CD4-positive, alpha-beta T cell treated with Interleukin-10 for 1 hour (primary cell): ENCODE measurements around the gene USF1.
A peak's percentile ranks its signal among the peaks of the same experiment; 100 is the strongest.
"Not testable (repeated sequence)": the region's sequence is repeated elsewhere in the genome, so short reads cannot be mapped to it uniquely, and the experiment has no call there.

ENCODE experiments used
- DNase-seq: peaks from one replicate; pipeline ENCODE4 v3.0.0-alpha.2; 2020

Gene USF1

DNA sequence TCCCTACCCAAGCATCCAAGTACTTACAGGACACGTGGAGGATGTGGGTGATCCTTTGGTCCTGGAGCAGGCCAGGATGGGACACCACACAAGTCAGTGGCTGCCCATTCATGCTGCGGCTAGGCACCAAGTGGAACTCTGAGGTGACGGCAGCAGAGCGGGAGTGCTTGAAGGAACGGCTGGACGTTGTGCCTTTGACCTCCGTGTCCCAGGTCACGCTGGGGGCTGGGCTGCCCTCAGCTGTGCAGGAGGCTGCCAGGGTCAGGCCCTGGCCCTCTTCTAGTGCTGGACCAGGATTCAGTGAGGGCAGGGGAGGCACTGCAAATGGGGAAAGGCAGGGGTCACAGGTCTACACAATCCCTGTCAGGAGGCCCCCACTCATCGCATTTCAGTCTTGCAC is 31.6 kb upstream of the USF1 start:
- no peak for DNase-seq

DNA sequence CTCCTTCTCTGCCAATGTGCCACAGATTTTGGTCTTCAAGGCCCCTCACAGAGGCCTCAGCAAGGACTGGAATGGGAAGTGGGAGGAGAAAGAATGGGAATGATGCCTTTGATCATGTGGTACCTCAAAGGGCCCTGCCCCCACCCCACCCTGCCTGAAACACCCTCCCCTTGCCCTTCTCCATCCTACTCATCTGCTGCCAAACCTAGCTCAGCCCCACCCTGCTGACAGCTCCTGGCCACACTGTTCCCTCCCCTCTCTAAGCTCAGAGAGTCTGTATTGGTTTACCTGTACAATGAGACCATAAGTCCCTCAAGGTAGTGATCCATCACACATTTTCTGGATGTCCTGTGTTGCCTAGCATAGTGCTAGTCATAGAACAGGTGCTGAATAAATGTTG is 30.6 kb upstream of the USF1 start:
- no peak for DNase-seq

DNA sequence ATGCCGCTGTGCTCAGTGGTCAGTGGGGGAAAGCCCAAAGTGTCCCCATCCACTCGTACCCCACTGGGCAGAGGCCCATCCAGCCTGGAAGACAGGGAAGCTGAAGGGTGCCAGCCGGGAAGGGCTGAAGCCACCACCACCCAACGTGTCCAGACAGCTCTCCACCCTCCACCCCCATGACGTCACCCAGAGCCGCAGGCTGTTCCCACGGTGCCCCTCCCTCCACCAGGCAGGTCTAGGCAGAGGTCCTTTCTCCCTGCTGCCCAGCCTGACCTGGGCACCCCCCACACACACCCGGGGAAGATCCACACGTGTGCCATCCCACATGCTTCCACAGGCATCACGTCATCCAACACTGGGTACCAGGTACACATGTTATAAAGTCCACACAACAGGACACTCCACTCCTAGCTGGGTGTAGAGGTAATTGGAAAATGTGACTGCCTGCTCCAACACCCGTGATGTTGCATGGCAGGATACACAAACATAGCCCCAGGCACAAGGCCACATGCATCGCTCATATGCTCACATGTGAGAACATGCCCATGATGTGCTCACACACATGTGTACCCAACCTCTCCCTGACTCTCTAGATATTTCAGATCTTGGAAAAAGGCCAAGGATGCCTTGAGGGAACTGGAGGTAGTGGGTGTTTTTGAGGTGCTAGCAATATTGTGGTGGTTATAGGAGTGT is 29.0 kb upstream of the USF1 start:
- no peak for DNase-seq

DNA sequence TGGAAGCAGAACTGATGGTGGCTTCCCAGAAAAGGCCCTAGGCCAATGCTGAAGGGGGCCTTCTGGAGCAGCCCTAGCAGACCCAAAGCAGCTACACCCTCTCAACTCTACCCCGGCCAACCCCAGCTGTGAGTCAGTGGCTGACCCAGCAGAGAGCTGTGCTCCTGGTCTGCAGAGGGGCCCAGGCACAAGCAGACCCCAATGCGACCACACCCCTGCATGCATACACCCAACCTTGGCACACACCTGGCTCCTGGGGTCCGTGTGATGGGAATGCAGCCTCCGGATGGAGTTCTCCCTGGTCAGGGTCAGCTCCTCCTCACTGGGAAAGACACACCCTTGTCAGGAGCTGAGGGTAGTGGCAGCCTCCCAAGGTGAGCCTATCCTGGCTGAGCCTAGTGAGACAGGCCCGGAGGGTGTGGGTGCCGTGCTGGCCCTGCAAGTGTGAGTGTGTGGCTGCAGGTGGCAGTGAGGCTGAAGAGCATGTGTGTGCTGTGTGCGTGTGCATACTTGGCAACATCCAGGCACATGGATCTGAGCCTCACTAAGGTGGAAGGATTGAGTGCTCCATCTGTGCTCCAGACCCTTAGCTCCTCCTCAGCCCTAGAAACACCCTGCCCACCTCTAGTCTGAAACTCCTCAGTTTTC is 27.8 kb upstream of the USF1 start:
- DNase-seq: no peak

DNA sequence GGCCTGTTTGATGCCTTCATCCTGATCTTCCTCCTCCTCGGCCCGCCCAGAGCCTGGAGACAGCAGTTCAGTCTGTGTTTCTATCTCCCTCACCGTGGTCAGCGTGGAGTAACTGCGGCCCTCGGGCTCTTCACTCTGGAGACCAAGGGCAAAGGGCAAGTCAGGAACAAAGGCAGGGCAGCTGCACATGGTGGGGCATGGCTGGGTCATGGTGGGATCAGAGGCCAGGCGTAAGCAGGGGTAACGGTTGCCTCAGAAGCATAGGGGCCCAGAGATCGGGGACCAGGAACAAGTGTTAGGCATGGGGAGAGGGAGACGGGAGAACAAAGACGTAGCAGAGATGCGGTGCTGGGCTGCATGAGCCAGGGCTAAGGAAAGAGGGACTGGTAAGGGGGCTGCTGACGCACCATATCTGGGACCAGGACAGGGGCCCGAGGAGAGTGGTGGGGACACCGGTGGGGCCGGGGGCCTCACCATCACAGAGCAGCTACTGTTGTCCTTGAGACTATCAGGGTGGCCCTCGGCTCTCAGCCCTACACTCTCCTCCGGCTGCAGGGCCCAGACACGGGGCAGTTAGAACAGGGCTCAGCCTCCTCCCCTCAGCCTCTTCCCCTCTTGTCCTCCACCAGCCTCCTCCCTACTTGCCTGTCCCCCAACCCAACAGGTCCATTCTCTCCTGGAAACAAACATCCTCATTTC is 27.1 kb upstream of the USF1 start:
- DNase-seq: no peak

DNA sequence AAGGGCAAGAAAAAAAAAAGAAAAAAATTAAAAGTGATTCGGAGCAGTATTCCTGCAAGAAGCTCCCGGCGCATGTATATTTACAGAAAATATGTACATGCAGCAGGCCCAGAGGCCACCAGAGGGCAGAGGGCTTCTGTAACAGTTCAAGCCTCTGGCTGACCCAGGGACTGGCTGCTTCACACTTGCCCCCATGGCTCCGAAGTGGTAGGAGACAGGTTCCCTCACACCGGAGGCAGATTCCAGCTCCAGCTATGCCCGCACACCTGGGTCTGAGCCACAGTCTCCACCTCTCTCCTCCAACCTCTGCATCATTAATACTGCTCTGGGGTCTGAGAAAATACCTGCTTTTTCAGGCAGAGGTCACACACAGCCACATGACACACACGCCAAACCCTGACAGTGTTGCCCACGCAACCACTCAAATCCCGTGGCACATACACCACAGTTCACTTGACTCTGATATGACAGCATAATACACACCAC is 26.2 kb upstream of the USF1 start:
- DNase-seq: peak; percentile 61

DNA sequence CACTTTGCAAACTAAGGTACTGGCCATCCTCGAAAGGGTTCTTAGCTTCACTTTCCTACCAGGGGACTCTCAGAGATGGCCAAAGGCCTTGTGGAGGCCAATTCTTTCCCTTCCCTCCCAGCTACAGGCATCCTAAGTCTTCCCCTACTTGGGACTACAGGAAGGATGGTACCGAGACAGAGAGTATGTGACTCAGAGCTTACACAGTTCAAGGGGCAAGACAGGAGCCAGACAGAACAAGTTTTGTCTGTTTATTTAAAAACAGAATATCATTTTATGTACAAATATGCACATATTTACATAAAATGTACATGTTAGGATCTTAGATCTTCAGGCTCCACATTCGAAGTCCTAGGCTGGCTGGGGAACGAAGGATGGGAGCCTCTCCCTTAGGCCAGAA is 25.0 kb upstream of the USF1 start:
- no peak for DNase-seq

DNA sequence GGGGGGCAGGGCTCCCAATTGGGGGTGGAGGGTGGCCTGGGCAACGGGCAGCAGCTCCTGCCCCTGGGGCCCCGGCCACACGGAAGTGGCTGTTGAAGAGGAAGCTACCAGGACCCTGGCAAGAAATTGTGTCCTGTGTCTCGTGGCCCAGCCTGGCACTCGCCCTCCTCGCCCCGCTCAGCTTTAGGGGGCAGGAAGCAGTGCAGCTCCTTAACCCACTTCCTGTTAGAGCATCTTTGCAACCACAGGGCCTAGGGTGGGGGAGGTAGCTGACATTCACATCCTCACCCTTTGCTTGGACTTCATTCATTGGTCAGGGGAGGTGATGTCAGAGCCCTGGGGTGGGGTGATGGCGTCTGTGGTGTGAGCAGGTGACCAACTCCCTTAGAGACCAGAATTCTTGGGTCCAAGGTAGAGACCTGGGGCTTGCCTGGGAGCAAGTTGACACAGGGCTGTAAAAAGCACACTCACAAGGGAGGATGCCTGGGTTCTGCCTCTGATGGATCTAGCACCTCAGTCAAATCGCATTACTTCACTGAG is 24.0 kb upstream of the USF1 start, which contains the start of gene ARHGAP30:
Gene ARHGAP30, minus strand, starts transcription at position 161 of the 540 bp plus-strand sequence. CDS start 267 bp downstream, outside the sequence.
- DNase-seq: peak; percentile 94

DNA sequence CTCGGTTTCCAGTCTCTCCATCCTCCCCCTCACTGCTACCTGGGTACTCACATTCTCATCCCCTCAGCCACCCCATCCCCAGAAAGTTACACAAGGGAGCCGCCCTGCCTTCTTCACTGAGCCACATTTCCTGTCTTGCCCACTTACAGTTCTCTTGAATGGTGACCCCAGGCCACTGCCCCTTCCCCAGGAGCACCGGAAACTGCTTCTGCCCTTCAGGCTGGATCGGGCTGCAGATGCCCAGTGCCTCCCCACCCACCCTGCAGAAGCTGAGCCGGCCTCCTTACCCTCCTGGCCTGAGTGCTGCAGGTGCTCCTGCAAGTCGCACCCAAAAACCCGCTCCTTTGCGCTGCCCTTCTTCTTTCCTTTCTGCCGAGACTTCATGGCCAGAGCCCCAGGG is 23.5 kb upstream of the USF1 start:
- no peak for DNase-seq

DNA sequence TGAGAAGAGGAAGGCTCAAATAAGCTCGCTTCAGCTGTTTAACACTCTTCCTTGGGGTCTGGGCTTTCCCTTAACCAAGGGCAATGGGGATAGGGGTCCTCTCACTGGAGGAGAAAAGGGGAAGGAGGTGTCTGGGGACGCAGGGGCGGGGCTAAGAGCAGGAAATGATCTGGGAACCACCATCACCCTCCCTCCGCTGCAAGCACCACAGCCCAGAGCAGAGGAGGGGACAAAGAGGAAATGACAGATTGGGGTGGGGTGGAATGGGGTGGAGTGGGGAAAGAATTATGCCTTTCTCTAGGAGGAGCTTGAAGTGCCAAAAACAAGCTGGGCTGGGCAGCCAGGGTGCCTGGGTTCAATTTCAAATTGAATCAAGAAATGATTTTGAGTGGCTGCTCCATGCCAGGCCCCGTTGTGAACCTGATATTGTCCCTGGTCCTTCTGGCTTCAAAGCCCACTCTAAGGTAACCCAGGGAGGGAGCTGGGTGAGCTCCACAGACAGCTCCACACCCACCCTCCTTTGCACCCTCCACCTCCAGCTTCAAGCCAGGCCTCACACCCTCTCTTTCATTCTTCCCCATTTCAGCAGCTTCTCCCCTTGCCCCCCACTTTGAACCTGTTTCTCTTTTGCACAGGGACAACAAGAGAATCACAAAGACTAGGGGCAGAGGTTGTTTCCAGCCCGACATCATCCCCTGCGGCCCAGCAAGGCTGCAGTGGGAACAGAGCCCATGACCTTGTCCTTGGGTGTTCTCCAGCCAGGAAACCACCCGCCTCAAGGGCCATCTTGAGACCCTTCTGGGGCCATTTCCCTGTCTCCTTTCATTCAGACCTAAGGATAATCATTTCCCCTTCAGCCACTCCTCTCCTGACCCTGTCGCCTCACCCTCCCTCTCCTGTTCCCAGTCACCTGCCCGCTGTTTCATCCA is 22.8 kb upstream of the USF1 start:
- peak; percentile 94 for DNase-seq

DNA sequence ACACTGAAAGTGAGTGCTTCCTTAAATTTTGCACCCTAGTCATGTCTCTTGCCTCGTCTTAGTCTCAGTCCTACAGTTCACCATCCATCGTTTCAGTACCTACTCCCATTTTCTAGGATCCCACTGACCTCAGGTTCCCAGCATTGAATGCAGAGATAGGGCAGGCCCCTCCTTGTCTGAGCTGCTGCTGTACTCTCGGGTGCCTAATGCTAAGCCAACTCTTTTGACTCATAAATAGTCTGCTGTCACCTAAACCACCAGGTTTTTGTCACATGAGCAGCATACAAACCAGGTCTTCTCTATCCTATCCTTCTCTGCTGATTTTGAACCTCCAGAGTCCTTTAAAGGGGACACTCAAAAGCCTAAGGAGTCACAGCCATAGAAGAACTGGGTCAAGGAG is 20.9 kb upstream of the USF1 start:
- peak; percentile 40 for DNase-seq

DNA sequence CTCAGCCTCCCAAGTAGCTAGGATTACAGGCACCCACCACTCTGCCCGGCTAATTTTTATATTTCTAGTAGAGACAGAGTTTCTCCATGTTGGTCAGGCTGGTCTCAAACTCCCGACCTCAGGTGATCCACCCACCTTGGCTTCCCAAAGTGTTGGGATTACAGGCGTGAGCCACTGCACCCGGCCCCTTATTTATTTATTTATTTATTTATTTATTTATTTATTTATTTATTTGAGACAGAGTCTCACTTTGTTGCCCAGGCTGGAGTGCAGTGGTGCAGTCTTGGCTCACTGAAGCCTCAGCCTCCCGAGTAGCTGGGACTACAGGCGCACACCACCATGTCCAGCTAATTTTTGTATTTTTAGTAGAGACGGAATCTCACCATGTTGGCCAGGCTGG is 19.9 kb upstream of the USF1 start:
- DNase-seq: not testable (repeated sequence)

DNA sequence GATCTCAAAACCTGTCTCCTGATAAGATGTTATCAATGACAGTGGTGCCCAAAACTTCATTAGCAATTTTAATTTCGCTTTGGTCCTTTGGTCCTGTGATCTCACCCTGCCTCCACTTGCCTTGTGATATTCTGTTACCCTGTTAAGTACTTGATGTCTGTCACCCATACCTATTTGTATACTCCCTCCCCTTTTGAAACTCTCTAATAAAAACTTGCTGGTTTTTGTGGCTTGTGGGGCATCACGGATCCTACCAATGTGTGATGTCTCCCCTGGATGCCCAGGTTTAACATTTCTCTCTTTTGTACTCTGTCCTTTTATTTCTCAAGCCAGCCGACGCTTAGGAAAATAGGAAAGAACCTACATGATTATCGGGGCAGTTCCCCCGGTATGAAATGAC is 18.2 kb upstream of the USF1 start:
- DNase-seq: peak; percentile 32

DNA sequence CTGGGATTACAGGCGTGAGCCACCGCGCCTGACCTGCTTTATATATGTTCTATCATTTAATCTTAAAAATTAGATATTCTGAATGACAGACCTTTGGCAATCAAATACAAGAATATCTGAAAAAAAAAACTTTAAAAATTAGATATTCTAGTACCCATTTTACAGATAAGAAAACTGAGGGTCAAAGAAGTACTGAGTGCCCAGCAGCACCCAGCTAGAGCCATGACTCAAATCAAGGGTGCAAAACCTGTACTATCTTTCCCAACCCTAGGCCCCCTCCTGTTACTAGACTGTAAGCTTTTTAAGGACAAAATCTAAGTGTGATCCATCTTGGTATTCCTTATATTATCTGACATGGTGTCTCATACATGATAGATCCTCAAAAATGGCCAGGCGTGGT is 15.6 kb upstream of the USF1 start:
- DNase-seq: no peak

DNA sequence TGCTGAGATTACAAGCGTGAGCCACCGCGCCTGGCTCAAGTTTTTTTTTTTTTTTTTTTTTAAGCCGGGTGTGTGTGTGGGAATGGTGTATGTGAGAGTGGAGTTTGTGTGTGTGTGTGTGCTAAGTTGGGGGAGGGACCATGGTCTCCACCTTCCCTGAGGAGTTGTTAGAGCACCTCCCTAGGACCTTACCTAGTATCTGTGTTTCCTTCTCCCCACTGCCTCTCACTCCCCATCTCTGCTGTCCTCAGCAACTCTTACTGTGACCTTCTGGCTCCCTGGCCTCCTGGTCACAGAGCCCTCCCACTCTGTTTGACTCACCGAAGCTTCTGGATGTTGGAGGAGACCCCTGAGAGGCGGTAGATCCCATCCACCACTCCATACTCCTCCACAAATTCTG is 13.5 kb upstream of the USF1 start:
- DNase-seq: no peak

DNA sequence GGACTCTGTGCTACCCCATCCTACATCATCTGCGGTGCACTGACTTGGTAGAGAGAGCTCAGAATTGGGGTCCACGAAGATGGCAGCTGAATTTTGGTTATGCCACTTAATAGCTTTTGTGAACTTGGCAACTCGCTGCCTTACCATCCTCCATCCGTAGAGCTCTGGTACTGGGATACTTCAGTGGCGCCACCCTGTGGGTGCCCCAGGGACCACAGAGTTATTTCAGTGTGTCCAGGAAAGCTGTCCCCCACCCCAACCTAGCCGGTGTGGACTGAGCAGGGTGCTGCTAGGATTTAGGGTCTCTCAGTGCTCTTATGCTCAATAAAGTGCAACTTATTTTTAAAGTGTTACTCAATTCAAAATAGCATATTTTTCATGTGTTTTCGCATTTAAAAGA is 9.0 kb upstream of the USF1 start:
- no peak for DNase-seq

DNA sequence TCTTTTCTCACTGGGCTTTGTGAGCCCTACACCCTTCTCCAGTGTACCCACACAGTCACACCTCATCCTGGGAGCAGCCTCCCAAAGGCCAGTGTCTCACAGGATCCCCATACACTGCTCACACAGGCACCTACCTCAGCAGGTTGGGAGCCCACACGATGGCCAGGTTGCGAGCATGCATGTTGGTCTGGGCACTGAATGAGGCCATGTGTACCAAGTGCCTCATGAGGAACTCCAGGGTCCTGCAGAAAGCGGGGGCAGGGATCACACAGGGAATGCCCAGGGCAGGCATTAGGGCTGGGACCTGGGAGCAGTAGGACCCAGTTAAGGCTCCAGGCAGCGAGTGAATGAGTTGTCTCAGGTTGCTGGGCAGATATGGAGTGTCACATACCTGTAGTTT is 8.5 kb upstream of the USF1 start:
- no peak for DNase-seq

DNA sequence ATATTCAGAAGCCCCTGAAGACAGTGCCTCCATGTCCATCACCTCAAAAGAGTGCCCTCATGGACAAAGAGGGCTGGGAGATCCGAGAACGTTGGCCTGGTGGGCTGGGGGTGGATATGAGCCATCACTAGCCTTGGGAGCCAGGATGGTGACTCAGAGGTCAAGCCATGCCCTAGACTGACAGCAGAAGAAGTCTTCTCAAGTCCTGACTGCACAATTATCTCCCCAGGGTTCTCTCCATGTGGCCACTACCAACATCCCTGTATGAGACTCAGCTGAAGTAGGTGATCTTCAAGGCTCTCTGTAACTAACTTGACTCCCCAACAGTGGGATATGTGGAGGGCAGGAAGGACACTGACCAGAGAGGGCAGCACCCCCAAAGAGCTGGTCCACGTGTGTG is 7.1 kb upstream of the USF1 start:
- DNase-seq: no peak

DNA sequence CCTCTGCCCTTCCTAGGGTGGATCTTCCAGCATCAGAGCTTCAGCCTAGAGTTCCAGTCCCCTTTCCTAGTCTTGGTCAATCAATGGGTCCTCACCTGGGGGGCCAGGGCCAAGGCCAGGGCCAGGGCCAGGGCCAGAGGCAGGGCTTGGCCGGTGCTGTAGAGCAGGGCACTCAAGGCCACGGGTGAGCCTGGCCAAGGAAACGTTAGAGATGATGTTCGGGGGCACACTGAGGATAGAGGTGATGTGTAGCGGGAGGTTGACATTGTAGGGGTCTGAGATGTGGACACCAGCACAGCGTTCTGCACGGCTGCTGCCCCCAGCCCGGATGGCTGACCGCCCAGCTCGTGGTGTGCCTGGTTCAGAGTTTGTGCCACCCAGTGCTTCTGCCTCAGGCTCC is 5.4 kb upstream of the USF1 start:
- no peak for DNase-seq

DNA sequence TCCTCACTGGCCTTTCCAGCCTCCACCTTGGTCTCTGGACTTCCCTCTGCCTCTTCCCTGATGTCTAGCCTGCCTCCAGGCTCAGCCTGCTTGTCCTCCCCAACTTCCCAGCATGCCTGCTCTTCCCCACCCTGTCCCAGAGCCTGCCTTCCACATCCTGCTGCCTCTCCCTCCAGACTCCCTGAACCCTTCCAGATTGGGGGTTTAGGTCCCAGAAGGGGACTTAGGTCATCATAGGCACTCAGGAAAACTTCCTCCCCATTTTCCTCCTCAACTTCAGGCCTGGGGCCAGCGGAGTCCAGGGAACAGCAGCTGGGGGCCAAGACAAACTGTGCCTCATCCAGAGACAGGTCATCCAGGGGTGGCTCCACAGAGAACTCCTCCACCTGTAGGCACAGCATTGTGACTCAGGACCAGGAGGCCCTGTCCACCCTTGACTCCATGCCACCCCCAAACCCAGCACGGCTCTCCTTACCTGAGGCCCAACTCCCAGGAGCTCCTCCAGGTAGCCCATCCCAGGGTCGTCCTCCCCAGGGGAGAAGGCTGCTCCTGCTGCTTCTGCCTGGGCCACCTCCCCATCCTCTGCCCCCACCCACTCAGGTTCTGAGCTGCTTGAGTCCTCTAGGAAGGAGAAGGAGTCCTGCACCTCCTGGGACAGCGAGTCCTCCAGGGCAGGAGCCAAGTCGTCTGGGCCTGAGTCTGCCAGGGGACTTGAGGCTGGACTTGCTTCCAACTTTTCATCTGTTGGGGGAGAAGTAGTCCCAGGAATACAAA is 3.4 kb upstream of the USF1 start:
- DNase-seq: no peak
